Measurements from ENCODE around the gene TXN2.
"Not testable (repeated sequence)": the region's sequence is repeated elsewhere in the genome, so short reads cannot be mapped to it uniquely, and the experiment has no call there.

- TF ChIP-seq POLR2A (IDR thresholded peaks at IDR 0.05; ENCODE audit: low read length); GATA1 (IDR thresholded peaks at IDR 0.05; ENCODE audit: low read depth, low read length): not testable (repeated sequence)
Measured at GRCh38 chr22:36424466-36424865, 57.0 kb downstream of the TXN2 start.

Data from erythroblast (primary cell).